ENCODE data around the gene SETD6. TPM values are rescaled to one million over a fixed set of nuclear protein-coding genes. Genes with fewer than 3 reads are reported as not detected.

Gene SETD6
- total and polyA plus RNA-seq, 2 of the 13 experiments (the other 11 are each of a cell fraction or from before 2014, with no cell fraction given) = 24.0 to 25.7 TPM

DNA sequence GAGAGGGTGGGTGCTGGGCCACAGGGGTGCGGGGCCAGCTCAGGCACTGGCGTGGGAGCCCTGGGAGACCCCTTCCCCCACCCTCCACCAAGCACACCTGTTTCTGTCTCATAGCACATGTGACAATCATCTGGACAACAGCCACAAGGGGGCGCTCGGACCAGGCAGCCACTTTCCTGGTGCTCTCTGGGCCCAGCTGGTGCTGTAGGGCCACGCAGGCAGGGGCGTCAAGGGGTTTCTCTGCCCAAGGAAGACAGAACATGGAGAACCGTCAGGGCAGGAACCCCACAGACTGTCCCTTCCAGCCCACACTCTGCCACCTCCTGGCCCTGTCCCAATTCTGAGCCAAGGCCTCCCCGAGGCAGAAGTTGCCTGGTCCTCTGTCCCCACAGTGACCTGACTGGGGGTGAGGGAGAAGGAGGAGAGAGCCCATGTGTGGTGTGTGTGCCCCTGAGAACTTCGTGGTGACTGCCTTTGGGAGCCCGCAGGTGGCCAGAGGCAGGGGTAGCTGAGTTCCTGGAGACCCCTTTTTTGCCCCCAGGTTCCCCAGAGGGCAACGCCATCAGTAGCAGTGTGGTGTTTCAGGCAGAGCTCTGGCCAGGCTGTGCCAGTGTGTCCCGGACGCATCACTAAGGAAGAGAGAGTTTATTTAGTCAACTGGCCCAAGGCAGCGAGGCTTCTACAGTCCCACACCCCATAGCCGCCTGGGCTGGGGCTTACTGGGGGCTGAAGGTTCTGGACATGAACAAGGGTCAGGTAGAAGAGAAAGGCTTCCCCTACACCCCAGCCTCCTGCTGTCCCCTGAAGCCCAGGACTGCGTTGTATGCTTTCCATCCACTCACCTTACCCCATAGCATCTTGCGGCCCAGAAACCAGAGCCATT is 3.1 kb upstream of the SETD6 start (continued):
- TF ChIP-seq HIVEP1 (CRISPR knock-in tag; IDR thresholded peaks at IDR 0.05) = no peak
- TF ChIP-seq, protein P1, sequence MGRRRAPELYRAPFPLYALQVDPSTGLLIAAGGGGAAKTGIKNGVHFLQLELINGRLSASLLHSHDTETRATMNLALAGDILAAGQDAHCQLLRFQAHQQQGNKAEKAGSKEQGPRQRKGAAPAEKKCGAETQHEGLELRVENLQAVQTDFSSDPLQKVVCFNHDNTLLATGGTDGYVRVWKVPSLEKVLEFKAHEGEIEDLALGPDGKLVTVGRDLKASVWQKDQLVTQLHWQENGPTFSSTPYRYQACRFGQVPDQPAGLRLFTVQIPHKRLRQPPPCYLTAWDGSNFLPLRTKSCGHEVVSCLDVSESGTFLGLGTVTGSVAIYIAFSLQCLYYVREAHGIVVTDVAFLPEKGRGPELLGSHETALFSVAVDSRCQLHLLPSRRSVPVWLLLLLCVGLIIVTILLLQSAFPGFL (CRISPR knock-in tag; IDR thresholded peaks at IDR 0.05) = no peak
- TF ChIP-seq, protein P2, sequence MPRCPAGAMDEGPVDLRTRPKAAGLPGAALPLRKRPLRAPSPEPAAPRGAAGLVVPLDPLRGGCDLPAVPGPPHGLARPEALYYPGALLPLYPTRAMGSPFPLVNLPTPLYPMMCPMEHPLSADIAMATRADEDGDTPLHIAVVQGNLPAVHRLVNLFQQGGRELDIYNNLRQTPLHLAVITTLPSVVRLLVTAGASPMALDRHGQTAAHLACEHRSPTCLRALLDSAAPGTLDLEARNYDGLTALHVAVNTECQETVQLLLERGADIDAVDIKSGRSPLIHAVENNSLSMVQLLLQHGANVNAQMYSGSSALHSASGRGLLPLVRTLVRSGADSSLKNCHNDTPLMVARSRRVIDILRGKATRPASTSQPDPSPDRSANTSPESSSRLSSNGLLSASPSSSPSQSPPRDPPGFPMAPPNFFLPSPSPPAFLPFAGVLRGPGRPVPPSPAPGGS (CRISPR knock-in tag; IDR thresholded peaks at IDR 0.05) = no peak
- TF ChIP-seq NR2F6 (IDR thresholded peaks at IDR 0.05) = no peak
- peak; percentile 36; the same call in 1 of the 2 replicates for TF ChIP-seq NR2F6 (CRISPR knock-in tag; IDR thresholded peaks at IDR 0.05)
- no peak for TF ChIP-seq MTA3 (CRISPR knock-in tag; IDR thresholded peaks at IDR 0.05)
- TF ChIP-seq ZNF232 (CRISPR knock-in tag; IDR thresholded peaks at IDR 0.05; ENCODE audit: borderline replicate concordance) = no peak
- TF ChIP-seq ETV6 (CRISPR knock-in tag; conservative IDR thresholded peaks at IDR 0.05) = no peak
- TF ChIP-seq, protein P3, sequence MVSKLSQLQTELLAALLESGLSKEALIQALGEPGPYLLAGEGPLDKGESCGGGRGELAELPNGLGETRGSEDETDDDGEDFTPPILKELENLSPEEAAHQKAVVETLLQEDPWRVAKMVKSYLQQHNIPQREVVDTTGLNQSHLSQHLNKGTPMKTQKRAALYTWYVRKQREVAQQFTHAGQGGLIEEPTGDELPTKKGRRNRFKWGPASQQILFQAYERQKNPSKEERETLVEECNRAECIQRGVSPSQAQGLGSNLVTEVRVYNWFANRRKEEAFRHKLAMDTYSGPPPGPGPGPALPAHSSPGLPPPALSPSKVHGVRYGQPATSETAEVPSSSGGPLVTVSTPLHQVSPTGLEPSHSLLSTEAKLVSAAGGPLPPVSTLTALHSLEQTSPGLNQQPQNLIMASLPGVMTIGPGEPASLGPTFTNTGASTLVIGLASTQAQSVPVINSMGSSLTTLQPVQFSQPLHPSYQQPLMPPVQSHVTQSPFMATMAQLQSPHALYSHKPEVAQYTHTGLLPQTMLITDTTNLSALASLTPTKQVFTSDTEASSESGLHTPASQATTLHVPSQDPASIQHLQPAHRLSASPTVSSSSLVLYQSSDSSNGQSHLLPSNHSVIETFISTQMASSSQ (IDR thresholded peaks at IDR 0.05; ENCODE audit: low read depth) = no peak
- TF ChIP-seq, protein P3 (CRISPR knock-in tag; IDR thresholded peaks at IDR 0.05; ENCODE audit: borderline replicate concordance) = no peak
- no peak for TF ChIP-seq FOXC1 (CRISPR knock-in tag; IDR thresholded peaks at IDR 0.05; ENCODE audit: borderline replicate concordance)
- TF ChIP-seq, protein P4, sequence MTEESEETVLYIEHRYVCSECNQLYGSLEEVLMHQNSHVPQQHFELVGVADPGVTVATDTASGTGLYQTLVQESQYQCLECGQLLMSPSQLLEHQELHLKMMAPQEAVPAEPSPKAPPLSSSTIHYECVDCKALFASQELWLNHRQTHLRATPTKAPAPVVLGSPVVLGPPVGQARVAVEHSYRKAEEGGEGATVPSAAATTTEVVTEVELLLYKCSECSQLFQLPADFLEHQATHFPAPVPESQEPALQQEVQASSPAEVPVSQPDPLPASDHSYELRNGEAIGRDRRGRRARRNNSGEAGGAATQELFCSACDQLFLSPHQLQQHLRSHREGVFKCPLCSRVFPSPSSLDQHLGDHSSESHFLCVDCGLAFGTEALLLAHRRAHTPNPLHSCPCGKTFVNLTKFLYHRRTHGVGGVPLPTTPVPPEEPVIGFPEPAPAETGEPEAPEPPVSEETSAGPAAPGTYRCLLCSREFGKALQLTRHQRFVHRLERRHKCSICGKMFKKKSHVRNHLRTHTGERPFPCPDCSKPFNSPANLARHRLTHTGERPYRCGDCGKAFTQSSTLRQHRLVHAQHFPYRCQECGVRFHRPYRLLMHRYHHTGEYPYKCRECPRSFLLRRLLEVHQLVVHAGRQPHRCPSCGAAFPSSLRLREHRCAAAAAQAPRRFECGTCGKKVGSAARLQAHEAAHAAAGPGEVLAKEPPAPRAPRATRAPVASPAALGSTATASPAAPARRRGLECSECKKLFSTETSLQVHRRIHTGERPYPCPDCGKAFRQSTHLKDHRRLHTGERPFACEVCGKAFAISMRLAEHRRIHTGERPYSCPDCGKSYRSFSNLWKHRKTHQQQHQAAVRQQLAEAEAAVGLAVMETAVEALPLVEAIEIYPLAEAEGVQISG (CRISPR knock-in tag; IDR thresholded peaks at IDR 0.05) = peak; percentile 55; the same call in 1 of the 2 replicates
- TF ChIP-seq, protein P5, sequence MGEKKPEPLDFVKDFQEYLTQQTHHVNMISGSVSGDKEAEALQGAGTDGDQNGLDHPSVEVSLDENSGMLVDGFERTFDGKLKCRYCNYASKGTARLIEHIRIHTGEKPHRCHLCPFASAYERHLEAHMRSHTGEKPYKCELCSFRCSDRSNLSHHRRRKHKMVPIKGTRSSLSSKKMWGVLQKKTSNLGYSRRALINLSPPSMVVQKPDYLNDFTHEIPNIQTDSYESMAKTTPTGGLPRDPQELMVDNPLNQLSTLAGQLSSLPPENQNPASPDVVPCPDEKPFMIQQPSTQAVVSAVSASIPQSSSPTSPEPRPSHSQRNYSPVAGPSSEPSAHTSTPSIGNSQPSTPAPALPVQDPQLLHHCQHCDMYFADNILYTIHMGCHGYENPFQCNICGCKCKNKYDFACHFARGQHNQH (CRISPR knock-in tag; IDR thresholded peaks at IDR 0.05) = no peak
- no peak for TF ChIP-seq ZNF251 (CRISPR knock-in tag; IDR thresholded peaks at IDR 0.05)
- TF ChIP-seq ELF3 (CRISPR knock-in tag; IDR thresholded peaks at IDR 0.05) = no peak
- TF ChIP-seq ZNF317 (CRISPR knock-in tag; IDR thresholded peaks at IDR 0.05) = no peak
- TF ChIP-seq SYNCRIP (IDR thresholded peaks at IDR 0.05; ENCODE audit: insufficient read depth, low read depth, low read length) = no peak
- no peak for TF ChIP-seq SMYD3 (CRISPR knock-in tag; IDR thresholded peaks at IDR 0.05)
- no peak for TF ChIP-seq KDM4B (CRISPR knock-in tag; IDR thresholded peaks at IDR 0.05)
- no peak for TF ChIP-seq ZNF792 (CRISPR knock-in tag; IDR thresholded peaks at IDR 0.05)

Measured in HepG2 (cell line).